GM12878 (cell line): Measurements from ENCODE around the gene NRK. TPM values are rescaled to one million over a fixed set of nuclear protein-coding genes. Genes with fewer than 3 reads are reported as not detected.

Experiments
- ATAC-seq: fragments of 200-7000 bp; cut with Tn5 transposase; 3 replicates; pipeline ENCODE4 v1.9.1; 2020; ENCODE audit warnings: mild to moderate bottlenecking, moderate library complexity
- BruUV-seq: library from RNA; stranded (reverse); fragments of 400-500 nt; replicated peaks from 2 replicates; lab custom pipeline; 2021; lab: Mats Ljungman, UMichigan
- CTCF ChIA-PET: fragments of 300-600 bp; sonication (Branson Sonifier 250); formaldehyde crosslinking; extraction: SDS; loops from one replicate; lab custom pipeline; 2021; ENCODE audit warnings: inconsistent platforms; lab: Yijun Ruan, JAX
- POLR2A ChIA-PET: fragments of 350-600 bp; formaldehyde crosslinking; extraction: SDS; loops from one replicate; lab custom pipeline; 2021; ENCODE audit warnings: inconsistent platforms; lab: Charles Lee
- RAD21 ChIA-PET: fragments of 300-600 bp; sonication (Branson Sonifier 250); formaldehyde crosslinking; loops from one replicate; lab custom pipeline; 2023; ENCODE audit warnings: antibody characterized with exemption; ENCODE audit not compliant: unreplicated experiment; lab: Charles Lee
- SMC1A ChIA-PET: fragments of 300-600 bp; sonication (Branson Sonifier 250); formaldehyde crosslinking; loops from one replicate; lab custom pipeline; 2023; ENCODE audit not compliant: unreplicated experiment, uncharacterized antibody; lab: Charles Lee
- DNase-seq: peaks from one replicate; pipeline ENCODE4 v3.0.0-alpha.2; 2011; ENCODE audit warnings: low read depth, low spot score
- FAIRE-seq: peaks from 3 replicates; lab custom pipeline; 2011; peaks lifted over from hg19 to GRCh38; lab: Jason Lieb, UNC
- H2AFZ ChIP-seq: 2 replicates; pipeline ENCODE4 v1.6.0; 2011; ENCODE audit warnings: low read depth, low read length, control low read depth; ENCODE audit not compliant: control insufficient read depth
- H3K27ac ChIP-seq: 2 replicates; pipeline ENCODE4 v1.5.1; 2011; ENCODE audit warnings: control low read depth; ENCODE audit not compliant: control insufficient read depth, insufficient read depth
- H3K27me3 ChIP-seq, 2 experiments: replicated peaks in 1 of 2; 2 replicates each; pipeline versions ENCODE4 v1.6.0 to v1.6.1; 2011; ENCODE audit warnings: low read length in 1 of 2; ENCODE audit not compliant: control insufficient read depth in 2 of 2, insufficient read depth in 2 of 2
- H3K36me3 ChIP-seq, 2 experiments: 2 replicates each; pipeline ENCODE4 v1.5.1; 2011; ENCODE audit warnings: low read length in 1 of 2; ENCODE audit not compliant: control insufficient read depth in 2 of 2, insufficient read depth in 2 of 2
- H3K4me1 ChIP-seq: 2 replicates; pipeline ENCODE4 v1.6.1; 2011; ENCODE audit warnings: mild to moderate bottlenecking, low read length, moderate library complexity, mixed read lengths; ENCODE audit not compliant: control insufficient read depth, insufficient read depth
- H3K4me2 ChIP-seq: 2 replicates; pipeline ENCODE4 v1.6.0; 2011; ENCODE audit warnings: control low read depth; ENCODE audit not compliant: control insufficient read depth, insufficient read depth
- H3K4me3 ChIP-seq: fragments of 200-600 bp; sonication (generic); 2 replicates; pipeline ENCODE4 v1.5.1; 2016
- H3K79me2 ChIP-seq: 2 replicates; pipeline ENCODE4 v1.6.0; 2011; ENCODE audit warnings: low read length; ENCODE audit not compliant: control insufficient read depth, insufficient read depth
- H3K9ac ChIP-seq: 2 replicates; pipeline ENCODE4 v1.8.0; 2011; ENCODE audit warnings: low read length, control low read depth, mixed read lengths; ENCODE audit not compliant: control insufficient read depth, insufficient read depth
- H3K9me3 ChIP-seq: replicated peaks from 3 replicates; pipeline ENCODE4 v1.5.1; 2011; ENCODE audit warnings: mild to moderate bottlenecking, low read length; ENCODE audit not compliant: control insufficient read depth, insufficient read depth
- H4K20me1 ChIP-seq: 2 replicates; pipeline ENCODE4 v1.6.0; 2011; ENCODE audit not compliant: control insufficient read depth, insufficient read depth
- CHD4 ChIP-seq: fragments of 200-600 bp; sonication (generic); IDR thresholded peaks from 2 replicates; pipeline ENCODE4 v1.6.1; 2016; ENCODE audit warnings: mild to moderate bottlenecking
- ETV6 ChIP-seq, 2 experiments: fragments of 450-650 bp in 1 of 2; IDR thresholded peaks in 1 of 2; conservative IDR thresholded peaks in 1 of 2; 2 replicates each; pipeline ENCODE4 v1.6.1; 2014; ENCODE audit warnings: antibody characterized with exemption in 1 of 2, borderline replicate concordance in 1 of 2, low read depth in 1 of 2, mild to moderate bottlenecking in 1 of 2, moderate library complexity in 1 of 2
- PAX8 ChIP-seq: fragments of 450-650 bp; IDR thresholded peaks from 2 replicates; pipeline ENCODE4 v1.6.1; 2017; ENCODE audit warnings: mild to moderate bottlenecking, moderate library complexity
- PKNOX1 ChIP-seq: fragments of 450-650 bp; IDR thresholded peaks from 2 replicates; pipeline ENCODE4 v1.6.1; 2016; ENCODE audit warnings: mild to moderate bottlenecking
- SMAD1 ChIP-seq: fragments of 450-650 bp; IDR thresholded peaks from 2 replicates; pipeline ENCODE4 v1.6.1; 2018; ENCODE audit warnings: mild to moderate bottlenecking, low read depth; ENCODE audit not compliant: partially characterized antibody
- ZBED1 ChIP-seq: IDR thresholded peaks from 2 replicates; pipeline ENCODE4 v1.6.1; 2016; ENCODE audit warnings: borderline replicate concordance
- WGBS: methylation state at CpG from one replicate; pipeline ENCODE4 v1.1.6; 2016; ENCODE audit warnings: low lambda C conversion rate; ENCODE audit not compliant: insufficient replicate concordance, insufficient coverage; ENCODE audit errors: missing lambda C conversion rate; 5-methylcytosine and 5-hydroxymethylcytosine counted together
- in situ Hi-C: fragments of 300-500 bp; cut with MboI; formaldehyde crosslinking; loops from 9 replicates; pipeline ENCODE4 v1.14.3; 2018; ENCODE audit warnings: mixed read lengths
- intact Hi-C: fragments of 100-400 bp; cut with micrococcal nuclease; formaldehyde crosslinking; loops from one replicate; pipeline ENCODE4 v1.14.2; 2022; ENCODE audit not compliant: unreplicated experiment
- polyA plus RNA-seq, 11 experiments: library from polyadenylated mRNA; depleted of rRNA in 4 of 11; unstranded in 6 of 11; stranded (reverse) in 5 of 11; fragments of >200 nt; fragmentation: Nextera tagmentation in 4 of 11; fragmentation: Illumina TruSeq in 1 of 11; extraction: Ambion mirVana in 4 of 11; extraction: Trizol in 1 of 11; gene quantifications; 1 replicate in 1 of 11; 2 replicates in 10 of 11; pipeline versions ENCODE4 v1.2.1 to v1.2.3, GENCODE V29; 2011 to 2016; ENCODE audit warnings: inconsistent platforms in 2 of 11, missing spikeins in 2 of 11, low read depth in 1 of 11
- total RNA-seq, 4 experiments: library from RNA; depleted of rRNA in 3 of 4; stranded (reverse); fragments of >200 nt in 3 of 4; fragmentation: Illumina TruSeq in 1 of 4; extraction: Trizol in 1 of 4; gene quantifications; 2 replicates each; pipeline versions ENCODE4 v1.2.1 to v1.2.3, GENCODE V29; 2013 to 2021

Gene NRK
- total and polyA plus RNA-seq, 10 of the 15 experiments (the other 5 are each of a cell fraction or from before 2014, with no cell fraction given): 0.15 TPM; not detected in 9

DNA sequence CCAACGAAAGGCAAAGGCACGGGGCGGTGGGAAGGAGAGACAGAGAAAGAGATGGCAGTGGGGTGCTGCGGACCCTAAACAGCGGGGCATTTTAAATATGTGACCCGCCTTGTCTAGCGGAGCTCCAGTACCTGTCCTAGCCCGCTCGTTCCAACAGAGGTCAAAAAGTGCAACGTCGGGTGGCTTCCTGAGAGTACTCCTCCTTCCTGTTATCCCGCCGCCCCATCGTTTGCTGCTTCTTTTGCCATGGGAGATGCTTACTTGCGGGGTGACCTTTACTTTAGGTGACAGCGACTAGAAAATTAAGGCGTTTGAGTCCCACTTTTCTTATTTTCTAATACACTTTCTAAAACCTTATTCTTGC, 735 bp downstream of the NRK start (continued):
- TF ChIP-seq PAX8 (no peak), ETV6 (conservative IDR thresholded peaks at IDR 0.05 in 1 of 2, IDR thresholded peaks at IDR 0.05 in 1 of 2; ENCODE audit: borderline replicate concordance in 1 of 2, low read depth in 1 of 2) (no peak), CHD4 (no peak)

GRCh38 chrX:105829011-105829410, 6.7 kb downstream of the NRK start:
- POLR2A ChIA-PET: no interaction called here
- no peak overlapping the region for H3K9ac ChIP-seq
- no peak overlapping the region for H2AFZ ChIP-seq
- no peaks in the 10 kb centered on the region for H3K79me2 ChIP-seq
- TF ChIP-seq PKNOX1: no peak
- TF ChIP-seq SMAD1: no peak
- TF ChIP-seq ZBED1: no peak
- TF ChIP-seq, all 136 proteins: peak for 0
- no peak overlapping the region for H3K4me2 ChIP-seq
- CTCF ChIA-PET: no interaction called here
- intact Hi-C loops: no loop called here
- no peak overlapping the region for H3K27ac ChIP-seq
- 23% methylated on average over 1 of the region's 1 CpG for WGBS
- H4K20me1 ChIP-seq: no peaks in the 10 kb centered on the region
- H3K27me3 ChIP-seq: no peaks in the 10 kb centered on the region
- no peaks in the 10 kb centered on the region for H3K9me3 ChIP-seq
- RAD21 ChIA-PET: no interaction called here
- in situ Hi-C loops: no loop called here
- SMC1A ChIA-PET: interaction anchor here (1.2 kb wide), 1 partner anchor 8 kb away, joined by 3 read pairs; no protein-coding TSS in a partner anchor
- no peak overlapping the region for H3K4me3 ChIP-seq
- H3K4me1 ChIP-seq: no peaks in the 10 kb centered on the region
- FAIRE-seq (no peak), ATAC-seq (no peak), DNase-seq (no peak)
- H3K36me3 ChIP-seq: no peaks in the 10 kb centered on the region
- BruUV-seq: no TSS peak
